Lower leg skin (tissue), 3 donors: ENCODE results near the gene YTHDC2.

Experiments
- POLR2A ChIP-seq, 2 donors: fragments of 450-650 bp; IDR thresholded peaks; one replicate each; pipeline ENCODE4 v1.6.1; 2016 to 2017; ENCODE audit warnings: antibody characterized with exemption in 2 of 2, mild to moderate bottlenecking in 1 of 2, moderate library complexity in 1 of 2
- TF ChIP-seq, protein P1 (sequence below), 3 donors: fragments of 450-650 bp; IDR thresholded peaks; one replicate each; pipeline ENCODE4 v1.5.1; 2016; ENCODE audit warnings: antibody characterized with exemption in 3 of 3, mild to moderate bottlenecking in 3 of 3, moderate library complexity in 2 of 3

DNA sequence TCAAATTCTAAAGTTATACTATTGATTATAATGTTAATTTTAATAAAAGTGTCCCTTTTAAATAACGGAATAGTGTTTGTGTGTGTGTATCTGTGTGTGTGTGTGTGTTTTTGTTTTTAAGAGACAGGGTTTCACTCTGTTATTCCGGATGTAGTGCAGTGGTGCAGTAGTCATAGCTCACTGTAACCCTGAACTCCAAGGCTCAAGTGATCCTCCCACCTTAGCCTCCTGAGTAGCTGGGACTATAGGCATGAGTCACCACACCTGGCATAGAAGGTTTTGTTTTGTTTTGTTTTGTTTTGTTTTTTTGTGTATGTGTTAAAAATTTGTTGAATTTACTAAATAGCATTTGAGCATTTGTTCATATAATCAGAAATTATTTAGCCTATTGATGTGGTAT is 64.6 kb downstream of the YTHDC2 start:
- TF ChIP-seq, protein P1, sequence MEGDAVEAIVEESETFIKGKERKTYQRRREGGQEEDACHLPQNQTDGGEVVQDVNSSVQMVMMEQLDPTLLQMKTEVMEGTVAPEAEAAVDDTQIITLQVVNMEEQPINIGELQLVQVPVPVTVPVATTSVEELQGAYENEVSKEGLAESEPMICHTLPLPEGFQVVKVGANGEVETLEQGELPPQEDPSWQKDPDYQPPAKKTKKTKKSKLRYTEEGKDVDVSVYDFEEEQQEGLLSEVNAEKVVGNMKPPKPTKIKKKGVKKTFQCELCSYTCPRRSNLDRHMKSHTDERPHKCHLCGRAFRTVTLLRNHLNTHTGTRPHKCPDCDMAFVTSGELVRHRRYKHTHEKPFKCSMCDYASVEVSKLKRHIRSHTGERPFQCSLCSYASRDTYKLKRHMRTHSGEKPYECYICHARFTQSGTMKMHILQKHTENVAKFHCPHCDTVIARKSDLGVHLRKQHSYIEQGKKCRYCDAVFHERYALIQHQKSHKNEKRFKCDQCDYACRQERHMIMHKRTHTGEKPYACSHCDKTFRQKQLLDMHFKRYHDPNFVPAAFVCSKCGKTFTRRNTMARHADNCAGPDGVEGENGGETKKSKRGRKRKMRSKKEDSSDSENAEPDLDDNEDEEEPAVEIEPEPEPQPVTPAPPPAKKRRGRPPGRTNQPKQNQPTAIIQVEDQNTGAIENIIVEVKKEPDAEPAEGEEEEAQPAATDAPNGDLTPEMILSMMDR (IDR thresholded peaks at IDR 0.05), result no peak
- no peak for TF ChIP-seq POLR2A (IDR thresholded peaks at IDR 0.05)
